22Rv1 (cell line): ENCODE measurements around the gene CERS3.

Source experiments
- ZFX ChIP-seq: fragments of 450-650 bp; IDR thresholded peaks from 2 replicates; pipeline ENCODE4 v1.6.1; 2017; ENCODE audit warnings: antibody characterized with exemption, borderline replicate concordance
- TF ChIP-seq, protein P1 (sequence below): fragments of 450-650 bp; IDR thresholded peaks from 2 replicates; pipeline ENCODE4 v1.5.1; 2017; ENCODE audit warnings: mild to moderate bottlenecking

DNA sequence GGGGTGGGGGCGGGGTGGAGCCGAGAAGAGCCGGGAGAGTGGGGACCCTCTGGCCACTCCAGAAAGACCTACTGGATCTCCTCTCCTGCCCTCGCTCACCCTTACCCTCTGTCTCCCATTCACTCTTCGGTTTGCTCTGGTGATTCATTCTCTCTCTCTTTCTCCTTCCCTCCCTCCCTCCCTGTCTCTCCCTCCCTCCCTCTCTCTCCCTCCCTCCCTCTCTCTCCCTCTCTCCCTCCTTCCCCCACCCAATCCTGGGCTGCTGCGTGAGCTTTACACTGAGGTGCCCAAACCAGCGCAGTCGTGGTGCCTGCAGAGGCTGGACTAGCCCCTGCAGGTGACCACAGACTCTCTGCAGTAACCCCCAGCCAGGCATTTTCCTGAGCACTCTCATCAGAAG lies 154.8 kb downstream of the CERS3 start:
- TF ChIP-seq, protein P1, sequence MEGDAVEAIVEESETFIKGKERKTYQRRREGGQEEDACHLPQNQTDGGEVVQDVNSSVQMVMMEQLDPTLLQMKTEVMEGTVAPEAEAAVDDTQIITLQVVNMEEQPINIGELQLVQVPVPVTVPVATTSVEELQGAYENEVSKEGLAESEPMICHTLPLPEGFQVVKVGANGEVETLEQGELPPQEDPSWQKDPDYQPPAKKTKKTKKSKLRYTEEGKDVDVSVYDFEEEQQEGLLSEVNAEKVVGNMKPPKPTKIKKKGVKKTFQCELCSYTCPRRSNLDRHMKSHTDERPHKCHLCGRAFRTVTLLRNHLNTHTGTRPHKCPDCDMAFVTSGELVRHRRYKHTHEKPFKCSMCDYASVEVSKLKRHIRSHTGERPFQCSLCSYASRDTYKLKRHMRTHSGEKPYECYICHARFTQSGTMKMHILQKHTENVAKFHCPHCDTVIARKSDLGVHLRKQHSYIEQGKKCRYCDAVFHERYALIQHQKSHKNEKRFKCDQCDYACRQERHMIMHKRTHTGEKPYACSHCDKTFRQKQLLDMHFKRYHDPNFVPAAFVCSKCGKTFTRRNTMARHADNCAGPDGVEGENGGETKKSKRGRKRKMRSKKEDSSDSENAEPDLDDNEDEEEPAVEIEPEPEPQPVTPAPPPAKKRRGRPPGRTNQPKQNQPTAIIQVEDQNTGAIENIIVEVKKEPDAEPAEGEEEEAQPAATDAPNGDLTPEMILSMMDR: no peak
- TF ChIP-seq ZFX: no peak
